Activated gamma-delta T cell treated with anti-CD3 and anti-CD28 coated beads, Interleukin-2, amount 50 U/mL, for 16 hours (primary cell): ENCODE results near the gene RAD51AP2.
"Not testable (repeated sequence)": the region's sequence is repeated elsewhere in the genome, so short reads cannot be mapped to it uniquely, and the experiment has no call there.

ENCODE experiments used
- DNase-seq: peaks from one replicate; pipeline ENCODE4 v3.0.0-alpha.2; 2020; ENCODE audit warnings: low read depth

Gene RAD51AP2

GRCh38 chr2:17518212-17519154 is at the start of gene RAD51AP2:
RAD51AP2 (minus strand) TSS chr2:17518440; CDS start chr2:17518415, 25 bp downstream.
- DNase-seq: no peak

GRCh38 chr2:17565726-17566125 is 47.5 kb upstream of the RAD51AP2 start:
- not testable (repeated sequence) for DNase-seq

- DNase-seq: no peak
Observed at GRCh38 chr2:17558878-17559277, 40.6 kb upstream of the RAD51AP2 start.

- DNase-seq: no peak
Observed at GRCh38 chr2:17558053-17558452, 39.8 kb upstream of the RAD51AP2 start.

- DNase-seq: no peak
Observed at GRCh38 chr2:17557596-17557995, 39.4 kb upstream of the RAD51AP2 start.

- DNase-seq: no peak
Observed at GRCh38 chr2:17555150-17555549, 36.9 kb upstream of the RAD51AP2 start.

- DNase-seq: no peak
Observed at GRCh38 chr2:17550907-17551306, 32.7 kb upstream of the RAD51AP2 start.

GRCh38 chr2:17547737-17548136 is 29.5 kb upstream of the RAD51AP2 start:
- DNase-seq: no peak

GRCh38 chr2:17547237-17547636 is 29.0 kb upstream of the RAD51AP2 start:
- no peak for DNase-seq

GRCh38 chr2:17545680-17546613 is 27.7 kb upstream of the RAD51AP2 start:
- DNase-seq: no peak

GRCh38 chr2:17544256-17544655 is 26.0 kb upstream of the RAD51AP2 start:
- no peak for DNase-seq

GRCh38 chr2:17543848-17544247 is 25.6 kb upstream of the RAD51AP2 start:
- no peak for DNase-seq

- DNase-seq: no peak
Observed at GRCh38 chr2:17543131-17543660, 25.0 kb upstream of the RAD51AP2 start.

- DNase-seq: no peak
Observed at GRCh38 chr2:17542471-17542870, 24.2 kb upstream of the RAD51AP2 start.

- no peak for DNase-seq
Observed at GRCh38 chr2:17541531-17541950, 23.3 kb upstream of the RAD51AP2 start.

- DNase-seq: no peak
Observed at GRCh38 chr2:17540813-17541530, 22.7 kb upstream of the RAD51AP2 start.

- no peak for DNase-seq
Observed at GRCh38 chr2:17540093-17540812, 22.0 kb upstream of the RAD51AP2 start, which contains the start of gene VSNL1. VSNL1 (plus strand) TSS chr2:17540696; CDS start chr2:17592075, 51,379 bp downstream.

- DNase-seq: no peak
Observed at GRCh38 chr2:17539611-17540092, 21.4 kb upstream of the RAD51AP2 start.

- DNase-seq: no peak
Observed at GRCh38 chr2:17538844-17539554, 20.8 kb upstream of the RAD51AP2 start.
